ENCODE data around the gene ASH1L.
"Not testable (repeated sequence)": the region's sequence is repeated elsewhere in the genome, so short reads cannot be mapped to it uniquely, and the experiment has no call there.

ASH1L gene

GRCh38 chr1:155493595-155493994 lies 69.0 kb downstream of the ASH1L start:
- not testable (repeated sequence) for DNase-seq (ENCODE audit: low read depth in 2 of 2)

DNA sequence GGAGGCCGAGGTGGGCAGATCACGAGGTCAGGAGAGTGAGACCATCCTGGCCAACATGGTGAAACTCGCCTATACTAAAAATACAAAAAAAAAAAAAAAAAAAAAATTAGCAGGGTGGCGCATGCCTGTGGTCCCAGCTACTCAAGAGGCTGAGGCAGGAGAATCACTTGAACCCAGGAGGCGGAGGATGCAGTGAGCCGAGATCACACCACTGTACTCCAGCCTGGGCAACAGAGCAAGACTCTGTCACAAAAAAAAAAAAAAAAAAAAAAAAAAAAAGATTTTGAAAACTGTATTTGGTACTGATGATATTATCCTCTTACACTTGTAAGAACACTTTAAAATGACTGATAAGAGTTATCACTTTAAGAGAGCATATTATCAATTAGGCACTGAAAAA lies 74.2 kb downstream of the ASH1L start:
- DNase-seq (ENCODE audit: low read depth in 2 of 2) = not testable (repeated sequence)

- no peak for DNase-seq (ENCODE audit: low read depth in 2 of 2)
Measured at GRCh38 chr1:155487541-155487940, 75.1 kb downstream of the ASH1L start.

- DNase-seq (ENCODE audit: low read depth in 2 of 2) = not testable (repeated sequence)
Measured at GRCh38 chr1:155486952-155487351, 75.7 kb downstream of the ASH1L start.

GRCh38 chr1:155485945-155486344 lies 76.7 kb downstream of the ASH1L start:
- no peak for DNase-seq (ENCODE audit: low read depth in 2 of 2)

- DNase-seq (ENCODE audit: low read depth in 2 of 2) = no peak
Measured at GRCh38 chr1:155485222-155485621, 77.4 kb downstream of the ASH1L start.

DNA sequence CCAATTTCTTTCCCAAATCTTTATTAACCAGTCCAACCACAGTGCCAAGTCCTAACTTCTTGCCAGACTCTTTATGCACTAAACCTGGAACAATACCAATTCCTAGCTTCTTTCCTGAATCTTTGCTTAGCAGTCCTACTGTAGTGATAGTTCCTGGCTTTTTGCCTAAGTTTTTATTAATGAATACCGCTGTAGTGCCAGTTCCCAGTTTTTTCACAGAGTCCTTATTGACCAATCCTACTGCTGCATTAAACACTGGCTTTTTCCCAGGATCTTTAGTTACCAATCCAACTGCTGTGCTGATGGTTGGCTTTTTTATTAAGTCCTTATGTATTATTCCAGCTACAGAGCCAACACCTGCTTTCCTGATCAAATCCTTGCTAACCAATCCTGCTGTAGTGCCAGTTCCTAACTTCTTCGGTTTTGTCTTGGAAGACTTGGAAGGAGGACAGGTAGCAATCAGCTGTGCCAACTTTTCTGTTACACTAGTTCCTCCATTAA lies 80.8 kb downstream of the ASH1L start:
- DNase-seq (ENCODE audit: low read depth in 2 of 2) = no peak

- DNase-seq (ENCODE audit: low read depth in 2 of 2) = no peak
Measured at GRCh38 chr1:155479205-155479604, 83.4 kb downstream of the ASH1L start.

DNA sequence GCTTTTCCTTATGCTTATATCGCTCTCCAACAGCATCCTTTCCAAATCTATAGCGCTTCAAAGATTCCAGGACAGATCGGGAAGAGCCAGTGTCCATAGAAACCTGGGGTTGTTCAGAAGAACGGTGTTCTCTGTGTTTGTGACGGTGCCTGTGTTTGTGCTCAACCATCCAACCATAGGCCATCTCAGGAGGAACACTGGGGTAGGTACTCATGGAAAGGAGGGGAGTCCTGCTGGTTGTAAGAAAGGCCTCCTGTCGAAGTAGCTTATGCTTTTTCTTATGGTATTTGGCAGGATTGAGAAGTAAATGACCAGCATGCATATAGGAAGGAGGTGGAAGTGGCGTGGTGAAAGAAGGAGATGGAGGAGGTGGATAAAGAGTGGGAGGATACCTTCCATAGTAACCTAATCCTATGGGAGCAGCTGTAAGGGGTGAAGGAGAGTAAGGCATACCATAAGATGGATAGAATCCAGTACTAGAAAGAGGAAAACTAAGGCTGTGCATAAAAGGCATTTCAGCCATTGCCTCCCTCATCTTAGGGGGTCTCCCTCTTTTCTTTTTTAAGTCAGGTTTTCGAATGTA lies 84.2 kb downstream of the ASH1L start:
- DNase-seq (ENCODE audit: low read depth in 2 of 2) = no peak

DNA sequence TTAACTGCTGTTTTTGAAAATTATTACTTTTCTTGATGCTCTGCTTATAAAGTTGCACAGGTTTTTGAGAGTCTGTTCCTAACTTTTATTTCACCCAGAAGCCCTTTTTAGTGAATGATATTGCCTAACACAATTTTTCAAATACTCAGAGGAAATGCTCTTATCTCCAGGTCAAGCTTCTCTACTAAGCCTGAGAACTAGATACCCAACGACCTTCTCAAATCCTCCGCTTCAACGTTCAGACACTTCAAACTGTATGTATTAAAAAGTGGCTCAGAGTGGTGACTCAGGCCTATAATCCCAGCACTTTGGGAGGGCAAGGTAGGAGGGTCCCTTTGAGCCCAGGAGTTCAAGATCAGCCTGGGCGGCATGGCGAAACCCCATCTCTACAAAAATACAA lies 88.5 kb downstream of the ASH1L start:
- no peak for DNase-seq (ENCODE audit: low read depth in 2 of 2)

GRCh38 chr1:155473151-155473821 lies 89.3 kb downstream of the ASH1L start:
- no peak for DNase-seq (ENCODE audit: low read depth in 2 of 2)

GRCh38 chr1:155472491-155473083 lies 90.0 kb downstream of the ASH1L start:
- no peak for DNase-seq (ENCODE audit: low read depth in 2 of 2)

DNA sequence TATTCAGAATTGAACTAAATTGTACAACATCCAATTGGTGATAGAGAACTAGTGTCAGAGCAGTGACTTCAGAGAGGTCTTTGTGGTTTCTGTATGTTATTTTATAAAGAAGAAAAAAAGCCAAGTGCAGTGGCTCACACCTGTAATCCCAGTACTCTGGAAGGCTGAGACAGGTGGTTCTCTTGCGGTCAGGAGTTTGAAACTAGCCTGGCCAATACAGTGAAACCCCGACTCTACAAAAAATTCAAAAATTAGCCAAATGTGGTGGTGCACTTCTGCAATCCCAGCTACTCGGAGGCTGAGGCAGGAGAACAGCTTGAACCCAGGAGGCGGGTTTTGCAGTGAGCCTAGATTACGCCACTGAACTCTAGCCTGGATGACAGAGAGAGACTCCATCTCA lies 90.7 kb downstream of the ASH1L start:
- no peak for DNase-seq (ENCODE audit: low read depth in 2 of 2)

DNA sequence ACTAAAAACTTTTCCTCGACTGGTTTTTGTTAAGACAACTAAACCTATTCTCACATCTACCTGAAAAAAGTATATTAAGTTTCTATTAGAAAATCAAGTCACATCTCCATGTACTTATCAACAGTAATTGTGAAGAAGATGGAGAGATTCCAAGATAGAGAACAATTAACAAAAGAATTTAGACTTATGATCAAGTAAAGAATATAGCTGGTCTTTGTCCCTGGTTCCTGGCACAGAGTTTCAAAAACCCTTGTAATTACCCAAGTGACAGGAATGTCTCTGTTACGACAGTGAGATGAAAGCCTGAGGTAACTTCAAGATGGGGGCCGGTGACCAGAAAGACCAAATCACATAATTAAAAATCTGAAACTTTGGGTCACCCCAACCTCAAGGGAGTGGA lies 91.6 kb downstream of the ASH1L start:
- DNase-seq (ENCODE audit: low read depth in 2 of 2) = no peak

DNA sequence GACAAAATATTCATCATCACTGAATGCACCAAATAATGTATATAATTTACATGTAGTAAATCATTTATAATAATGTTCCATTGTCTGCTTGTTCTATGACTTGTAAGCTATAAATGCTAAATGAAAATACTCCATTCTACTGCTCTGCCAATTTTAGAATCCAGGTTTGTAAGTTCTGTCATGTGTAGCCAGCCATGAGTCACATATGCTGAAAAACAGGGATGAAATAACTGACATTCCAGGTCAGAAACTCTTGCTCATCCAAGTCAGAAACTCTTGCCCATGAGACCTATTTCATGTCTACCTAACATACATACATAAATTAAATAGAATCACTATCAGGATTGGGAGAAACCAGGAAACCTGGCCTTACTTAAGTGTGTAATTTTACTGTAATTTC lies 95.6 kb downstream of the ASH1L start:
- no peak for DNase-seq (ENCODE audit: low read depth in 2 of 2)

DNA sequence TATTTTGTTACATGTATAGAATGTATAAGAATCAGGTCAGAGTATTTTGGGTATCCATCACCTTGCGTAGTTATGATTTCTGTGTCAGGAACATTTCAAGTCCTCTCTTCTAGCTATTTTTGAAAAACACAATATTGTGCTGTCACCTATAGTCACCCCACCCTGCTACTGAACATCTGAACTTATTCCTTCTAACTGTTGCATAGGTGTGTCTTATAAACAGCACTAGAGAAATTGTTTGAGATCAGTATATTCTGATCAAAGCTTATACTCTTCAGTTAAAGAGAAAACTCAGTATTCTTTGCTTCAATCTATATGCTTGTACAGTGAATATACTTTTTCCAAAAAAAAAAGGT lies 96.0 kb downstream of the ASH1L start:
- no peak for DNase-seq (ENCODE audit: low read depth in 2 of 2)

GRCh38 chr1:155463865-155464650 lies 98.5 kb downstream of the ASH1L start:
- no peak for DNase-seq (ENCODE audit: low read depth in 2 of 2)

- no peak for DNase-seq (ENCODE audit: low read depth in 2 of 2)
Measured at GRCh38 chr1:155458111-155458510, 104.5 kb downstream of the ASH1L start.

GRCh38 chr1:155457266-155457665 lies 105.3 kb downstream of the ASH1L start:
- DNase-seq (ENCODE audit: low read depth in 2 of 2) = no peak

GRCh38 chr1:155455588-155456195 lies 106.9 kb downstream of the ASH1L start:
- no peak for DNase-seq (ENCODE audit: low read depth in 2 of 2)

DNA sequence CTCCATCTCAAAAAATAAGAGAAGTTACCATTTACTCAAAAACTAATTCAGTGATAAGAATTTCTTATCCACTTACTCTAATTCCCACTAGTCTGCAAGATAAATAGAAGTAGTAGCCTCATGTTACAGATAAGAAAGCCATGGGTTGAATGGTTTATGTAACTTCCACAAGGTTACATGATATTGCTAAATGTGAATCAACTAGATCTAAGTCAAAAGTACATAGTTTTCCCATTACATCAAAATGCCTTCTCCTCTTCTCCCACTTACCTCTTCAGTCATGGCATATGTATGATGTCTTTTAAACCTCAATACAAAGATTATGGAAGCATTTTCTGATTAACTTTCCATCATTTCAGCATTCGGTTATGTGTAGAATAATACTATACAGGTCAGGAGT lies 108.5 kb downstream of the ASH1L start:
- no peak for DNase-seq (ENCODE audit: low read depth in 2 of 2)

- no peak for DNase-seq (ENCODE audit: low read depth in 2 of 2)
Measured at GRCh38 chr1:155453141-155453540, 109.5 kb downstream of the ASH1L start.

Data from stimulated activated CD8-positive, alpha-beta memory T cell treated with anti-CD3 and anti-CD28 coated beads, Interleukin-15, amount 100 ng/mL, for 48 hours (primary cell).